ENCODE measurements around the gene ESRRG. TPM values are rescaled to one million over a fixed set of nuclear protein-coding genes. Genes with fewer than 3 reads are reported as not detected.

The ESRRG gene
- total RNA-seq, 2 donors from 2014 or later = not detected

- no peaks in the 10 kb centered on the region for H3K27me3 ChIP-seq (replicated peaks; ENCODE audit: insufficient read depth)
- ATAC-seq (ENCODE audit: insufficient number of reproducible peaks, low FRiP score, low read depth) = no peak
- no peak for DNase-seq (ENCODE audit: low spot score)
- no peak overlapping the region for H3K27ac ChIP-seq
- no peak overlapping the region for H3K4me3 ChIP-seq
- H3K4me1 ChIP-seq (ENCODE audit: control insufficient read depth in 1 of 2, low read depth in 2 of 2) = no peaks in the 10 kb centered on the region
- H3K36me3 ChIP-seq = no peaks in the 10 kb centered on the region
- no peaks in the 10 kb centered on the region for H3K9me3 ChIP-seq
- TF ChIP-seq CTCF (IDR thresholded peaks at IDR 0.05) = no peak
Observed at GRCh38 chr1:216500273-216500967, 222.8 kb downstream of the ESRRG start.

- no peak overlapping the region for H3K27ac ChIP-seq
- TF ChIP-seq CTCF (IDR thresholded peaks at IDR 0.05) = no peak
- no peaks in the 10 kb centered on the region for H3K9me3 ChIP-seq
- DNase-seq (ENCODE audit: low spot score) (no peak), ATAC-seq (ENCODE audit: insufficient number of reproducible peaks, low FRiP score, low read depth) (no peak)
- no peaks in the 10 kb centered on the region for H3K36me3 ChIP-seq
- no peak overlapping the region for H3K4me3 ChIP-seq
- H3K4me1 ChIP-seq (ENCODE audit: control insufficient read depth in 1 of 2, low read depth in 2 of 2) = no peaks in the 10 kb centered on the region
- H3K27me3 ChIP-seq (replicated peaks; ENCODE audit: insufficient read depth) = no peaks in the 10 kb centered on the region
Observed at GRCh38 chr1:216499581-216500272, 223.5 kb downstream of the ESRRG start.

GRCh38 chr1:216498277-216498676 is 225.0 kb downstream of the ESRRG start:
- TF ChIP-seq CTCF (IDR thresholded peaks at IDR 0.05) = no peak
- no peaks in the 10 kb centered on the region for H3K4me1 ChIP-seq (ENCODE audit: control insufficient read depth in 1 of 2, low read depth in 2 of 2)
- no peak overlapping the region for H3K4me3 ChIP-seq
- H3K27me3 ChIP-seq (replicated peaks; ENCODE audit: insufficient read depth) = no peaks in the 10 kb centered on the region
- no peak overlapping the region for H3K27ac ChIP-seq
- H3K9me3 ChIP-seq = no peaks in the 10 kb centered on the region
- no peak for DNase-seq (ENCODE audit: low spot score)
- no peak for ATAC-seq (ENCODE audit: insufficient number of reproducible peaks, low FRiP score, low read depth)
- no peaks in the 10 kb centered on the region for H3K36me3 ChIP-seq

- DNase-seq (ENCODE audit: low spot score) (no peak), ATAC-seq (ENCODE audit: insufficient number of reproducible peaks, low FRiP score, low read depth) (no peak)
- Histone ChIP-seq H3K27me3 (replicated peaks; ENCODE audit: insufficient read depth) (no peaks in the 10 kb centered on the region), H3K9me3 (no peaks in the 10 kb centered on the region), H3K36me3 (no peaks in the 10 kb centered on the region), H3K4me1 (ENCODE audit: control insufficient read depth in 1 of 2, low read depth in 2 of 2) (no peaks in the 10 kb centered on the region), H3K4me3 (no peak overlapping the region), H3K27ac (no peak overlapping the region)
- no peak for TF ChIP-seq CTCF (IDR thresholded peaks at IDR 0.05)
Observed at GRCh38 chr1:216485042-216485441, 238.2 kb downstream of the ESRRG start.

GRCh38 chr1:216483672-216484401 is 239.4 kb downstream of the ESRRG start:
- DNase-seq (ENCODE audit: low spot score) (no peak), ATAC-seq (ENCODE audit: insufficient number of reproducible peaks, low FRiP score, low read depth) (no peak)
- H3K9me3 ChIP-seq = no peaks in the 10 kb centered on the region
- H3K4me1 ChIP-seq (ENCODE audit: control insufficient read depth in 1 of 2, low read depth in 2 of 2) = no peaks in the 10 kb centered on the region
- TF ChIP-seq CTCF (IDR thresholded peaks at IDR 0.05) = no peak
- no peaks in the 10 kb centered on the region for H3K27me3 ChIP-seq (replicated peaks; ENCODE audit: insufficient read depth)
- no peaks in the 10 kb centered on the region for H3K36me3 ChIP-seq
- H3K4me3 ChIP-seq = no peak overlapping the region
- H3K27ac ChIP-seq = no peak overlapping the region

Measured in thoracic aorta (tissue), 2 donors.